ENCODE measurements around the gene PLEKHS1. TPM values are rescaled to one million over a fixed set of nuclear protein-coding genes. Genes with fewer than 3 reads are reported as not detected.

Gene PLEKHS1
- total RNA-seq, 1 donor from 2014 or later: not detected

GRCh38 chr10:113739577-113739976 lies 11.9 kb upstream of the PLEKHS1 start:
- no peaks in the 10 kb centered on the region for H3K9me3 Mint-ChIP-seq
- intact Hi-C loops (cut with micrococcal nuclease): no loop called here
- H3K36me3 Mint-ChIP-seq (ENCODE audit: low read depth): no peaks in the 10 kb centered on the region
- H3K27me3 Mint-ChIP-seq: peaks cover 6% of the 10 kb centered on the region
- no peaks in the 10 kb centered on the region for H3K4me1 Mint-ChIP-seq
- ATAC-seq (ENCODE audit: low read depth): no peak
- ChIA-PET CTCF (interaction anchor here (0.9 kb wide), 1 partner anchor 60 kb away, joined by 3 read pairs; no protein-coding TSS in a partner anchor), POLR2A (no interaction called here)
- no peak for TF ChIP-seq CTCF (IDR thresholded peaks at IDR 0.05)
- no peak overlapping the region for H3K27ac Mint-ChIP-seq
- DNase-seq: no peak
- H3K4me3 Mint-ChIP-seq: no peak overlapping the region

DNA sequence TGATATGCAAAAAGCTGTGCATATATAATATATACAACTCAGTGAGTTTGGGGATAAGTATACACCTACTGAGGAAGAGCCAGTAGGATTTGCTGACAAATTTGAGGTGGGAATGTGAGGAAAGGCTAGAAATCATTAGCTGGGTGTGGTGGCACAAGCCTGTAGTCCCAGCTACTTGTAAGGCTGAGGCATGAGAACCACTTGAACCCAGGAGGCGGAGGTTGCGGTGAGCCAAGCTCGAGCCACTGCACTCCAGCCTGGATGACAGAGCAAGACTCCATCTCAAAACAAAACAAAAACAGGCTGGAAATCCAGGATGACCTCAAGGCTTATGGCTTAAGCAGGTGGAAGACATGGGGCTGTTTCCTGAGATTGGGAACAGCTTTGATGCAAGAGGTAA lies 10.6 kb upstream of the PLEKHS1 start:
- H3K4me3 Mint-ChIP-seq: no peak overlapping the region
- CTCF ChIA-PET: no interaction called here
- H3K27ac Mint-ChIP-seq: no peak overlapping the region
- POLR2A ChIA-PET: no interaction called here
- no peaks in the 10 kb centered on the region for H3K9me3 Mint-ChIP-seq
- no peaks in the 10 kb centered on the region for H3K36me3 Mint-ChIP-seq (ENCODE audit: low read depth)
- DNase-seq (no peak), ATAC-seq (ENCODE audit: low read depth) (no peak)
- H3K4me1 Mint-ChIP-seq: no peaks in the 10 kb centered on the region
- intact Hi-C loops (cut with micrococcal nuclease): no loop called here
- TF ChIP-seq CTCF (IDR thresholded peaks at IDR 0.05): no peak
- peaks cover 8% of the 10 kb centered on the region for H3K27me3 Mint-ChIP-seq

DNA sequence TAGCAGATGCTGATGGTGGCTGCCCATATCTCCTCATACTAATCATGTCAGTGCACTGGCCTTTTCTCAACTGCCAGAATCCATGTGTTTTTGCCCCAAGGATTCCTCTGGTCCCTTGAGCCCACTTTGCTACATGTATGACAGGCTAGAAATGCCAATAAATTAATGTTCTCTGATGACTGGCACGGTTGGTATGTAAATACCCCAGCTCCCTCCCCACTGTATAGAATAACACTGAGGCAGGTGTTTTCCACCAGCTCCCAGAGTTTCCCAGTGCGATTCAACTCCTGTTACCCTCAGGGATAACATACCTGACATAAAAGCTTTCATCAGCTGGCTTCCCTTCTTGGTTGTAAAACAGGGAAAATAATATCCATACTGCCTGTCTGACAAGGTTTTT lies 9.0 kb upstream of the PLEKHS1 start:
- DNase-seq (no peak), ATAC-seq (ENCODE audit: low read depth) (no peak)
- ChIA-PET CTCF (no interaction called here), POLR2A (no interaction called here)
- no peak for TF ChIP-seq CTCF (IDR thresholded peaks at IDR 0.05)
- H3K4me3 Mint-ChIP-seq: no peak overlapping the region
- no peaks in the 10 kb centered on the region for H3K36me3 Mint-ChIP-seq (ENCODE audit: low read depth)
- H3K4me1 Mint-ChIP-seq: no peaks in the 10 kb centered on the region
- H3K27me3 Mint-ChIP-seq: peaks cover 10% of the 10 kb centered on the region
- intact Hi-C loops (cut with micrococcal nuclease): no loop called here
- no peak overlapping the region for H3K27ac Mint-ChIP-seq
- H3K9me3 Mint-ChIP-seq: no peaks in the 10 kb centered on the region

GRCh38 chr10:113743594-113743993 lies 7.9 kb upstream of the PLEKHS1 start:
- ChIA-PET CTCF (no interaction called here), POLR2A (no interaction called here)
- Mint-ChIP-seq H3K27ac (no peak overlapping the region), H3K4me3 (no peak overlapping the region), H3K4me1 (no peaks in the 10 kb centered on the region), H3K27me3 (peaks cover 10% of the 10 kb centered on the region), H3K9me3 (no peaks in the 10 kb centered on the region), H3K36me3 (ENCODE audit: low read depth) (no peaks in the 10 kb centered on the region)
- no peak for TF ChIP-seq CTCF (IDR thresholded peaks at IDR 0.05)
- intact Hi-C loops (cut with micrococcal nuclease): no loop called here
- no peak for ATAC-seq (ENCODE audit: low read depth)
- DNase-seq: no peak

- Mint-ChIP-seq H3K27me3 (peaks cover 10% of the 10 kb centered on the region), H3K4me1 (no peaks in the 10 kb centered on the region), H3K4me3 (no peak overlapping the region), H3K36me3 (ENCODE audit: low read depth) (no peaks in the 10 kb centered on the region), H3K27ac (no peak overlapping the region), H3K9me3 (no peaks in the 10 kb centered on the region)
- ChIA-PET POLR2A (no interaction called here), CTCF (no interaction called here)
- intact Hi-C loops (cut with micrococcal nuclease): no loop called here
- no peak for ATAC-seq (ENCODE audit: low read depth)
- no peak for DNase-seq
- TF ChIP-seq CTCF (IDR thresholded peaks at IDR 0.05): no peak
Measured at GRCh38 chr10:113745374-113745773, 6.1 kb upstream of the PLEKHS1 start.

Measured in activated B cell treated with CpG ODN at 0.5 μM for 24 hours (primary cell).